GM12874 (cell line): ENCODE results near the gene LPAR3.

Experiments
- TF ChIP-seq, protein P1 (sequence below): IDR thresholded peaks from 2 replicates; pipeline ENCODE4 v1.5.1; 2011; ENCODE audit warnings: low read depth, mild to moderate bottlenecking, control low read depth, low read length, moderate library complexity; ENCODE audit not compliant: insufficient read depth

The LPAR3 gene

GRCh38 chr1:84892705-84893618 lies at the start of gene LPAR3:
TSS of gene LPAR3 (minus strand) at chr1:84893206. CDS start at chr1:84866120, 27,086 bp downstream.
- TF ChIP-seq, protein P1, sequence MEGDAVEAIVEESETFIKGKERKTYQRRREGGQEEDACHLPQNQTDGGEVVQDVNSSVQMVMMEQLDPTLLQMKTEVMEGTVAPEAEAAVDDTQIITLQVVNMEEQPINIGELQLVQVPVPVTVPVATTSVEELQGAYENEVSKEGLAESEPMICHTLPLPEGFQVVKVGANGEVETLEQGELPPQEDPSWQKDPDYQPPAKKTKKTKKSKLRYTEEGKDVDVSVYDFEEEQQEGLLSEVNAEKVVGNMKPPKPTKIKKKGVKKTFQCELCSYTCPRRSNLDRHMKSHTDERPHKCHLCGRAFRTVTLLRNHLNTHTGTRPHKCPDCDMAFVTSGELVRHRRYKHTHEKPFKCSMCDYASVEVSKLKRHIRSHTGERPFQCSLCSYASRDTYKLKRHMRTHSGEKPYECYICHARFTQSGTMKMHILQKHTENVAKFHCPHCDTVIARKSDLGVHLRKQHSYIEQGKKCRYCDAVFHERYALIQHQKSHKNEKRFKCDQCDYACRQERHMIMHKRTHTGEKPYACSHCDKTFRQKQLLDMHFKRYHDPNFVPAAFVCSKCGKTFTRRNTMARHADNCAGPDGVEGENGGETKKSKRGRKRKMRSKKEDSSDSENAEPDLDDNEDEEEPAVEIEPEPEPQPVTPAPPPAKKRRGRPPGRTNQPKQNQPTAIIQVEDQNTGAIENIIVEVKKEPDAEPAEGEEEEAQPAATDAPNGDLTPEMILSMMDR, result no peak

- TF ChIP-seq, protein P1, result no peak
Measured at GRCh38 chr1:84941843-84942242, 48.8 kb upstream of the LPAR3 start.

- TF ChIP-seq, protein P1, result no peak
Measured at GRCh38 chr1:84940481-84940880, 47.5 kb upstream of the LPAR3 start.

GRCh38 chr1:84939761-84940160 lies 46.8 kb upstream of the LPAR3 start:
- TF ChIP-seq, protein P1, result no peak

- TF ChIP-seq, protein P1, result no peak
Measured at GRCh38 chr1:84939151-84939550, 46.1 kb upstream of the LPAR3 start.

GRCh38 chr1:84936116-84936810 lies 43.3 kb upstream of the LPAR3 start:
- TF ChIP-seq, protein P1, result peak; percentile 72

DNA sequence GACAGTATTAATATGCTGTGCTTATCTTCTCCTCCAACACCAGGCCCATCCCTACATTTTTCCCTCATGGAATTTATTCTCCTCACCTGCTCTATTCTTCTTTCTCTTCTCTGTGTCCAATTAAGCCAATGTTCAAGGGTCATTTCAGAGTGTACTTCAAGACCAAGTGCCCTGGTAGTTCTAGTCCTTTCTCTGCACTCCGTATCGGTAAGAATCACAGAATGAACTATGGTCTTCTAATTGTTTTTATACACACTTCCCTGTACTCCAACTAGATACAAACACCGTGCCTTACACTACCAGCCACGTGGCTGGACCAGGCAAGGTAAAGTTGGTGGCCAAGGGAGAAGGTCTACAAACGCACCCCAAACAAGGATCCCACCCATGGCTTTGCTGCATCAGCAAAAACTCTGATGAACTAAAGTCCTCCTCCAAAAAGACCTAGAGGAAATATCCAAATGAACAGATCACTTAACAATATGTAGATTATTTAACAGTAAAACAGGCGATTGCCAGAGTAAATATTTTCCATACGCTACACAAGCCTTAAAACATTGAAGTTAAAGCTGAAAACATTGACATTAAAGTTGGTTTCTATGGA lies 40.1 kb upstream of the LPAR3 start:
- TF ChIP-seq, protein P1, result no peak
